GM12878 (cell line): ENCODE data around the gene YWHAG. TPM values are rescaled to one million over a fixed set of nuclear protein-coding genes. Genes with fewer than 3 reads are reported as not detected.

Experiments
- ATAC-seq: fragments of 200-7000 bp; cut with Tn5 transposase; 3 replicates; pipeline ENCODE4 v1.9.1; 2020; ENCODE audit warnings: mild to moderate bottlenecking, moderate library complexity
- BruUV-seq: library from RNA; stranded (reverse); fragments of 400-500 nt; replicated peaks from 2 replicates; lab custom pipeline; 2021; lab: Mats Ljungman, UMichigan
- CTCF ChIA-PET: fragments of 300-600 bp; sonication (Branson Sonifier 250); formaldehyde crosslinking; extraction: SDS; loops from one replicate; lab custom pipeline; 2021; ENCODE audit warnings: inconsistent platforms; lab: Yijun Ruan, JAX
- POLR2A ChIA-PET: fragments of 350-600 bp; formaldehyde crosslinking; extraction: SDS; loops from one replicate; lab custom pipeline; 2021; ENCODE audit warnings: inconsistent platforms; lab: Charles Lee
- RAD21 ChIA-PET: fragments of 300-600 bp; sonication (Branson Sonifier 250); formaldehyde crosslinking; loops from one replicate; lab custom pipeline; 2023; ENCODE audit warnings: antibody characterized with exemption; ENCODE audit not compliant: unreplicated experiment; lab: Charles Lee
- SMC1A ChIA-PET: fragments of 300-600 bp; sonication (Branson Sonifier 250); formaldehyde crosslinking; loops from one replicate; lab custom pipeline; 2023; ENCODE audit not compliant: unreplicated experiment, uncharacterized antibody; lab: Charles Lee
- DNase-seq: peaks from one replicate; pipeline ENCODE4 v3.0.0-alpha.2; 2011; ENCODE audit warnings: low read depth, low spot score
- FAIRE-seq: peaks from 3 replicates; lab custom pipeline; 2011; peaks lifted over from hg19 to GRCh38; lab: Jason Lieb, UNC
- H2AFZ ChIP-seq: 2 replicates; pipeline ENCODE4 v1.6.0; 2011; ENCODE audit warnings: low read depth, low read length, control low read depth; ENCODE audit not compliant: control insufficient read depth
- H3K27ac ChIP-seq: 2 replicates; pipeline ENCODE4 v1.5.1; 2011; ENCODE audit warnings: control low read depth; ENCODE audit not compliant: control insufficient read depth, insufficient read depth
- H3K27me3 ChIP-seq, 2 experiments: replicated peaks in 1 of 2; 2 replicates each; pipeline versions ENCODE4 v1.6.0 to v1.6.1; 2011; ENCODE audit warnings: low read length in 1 of 2; ENCODE audit not compliant: control insufficient read depth in 2 of 2, insufficient read depth in 2 of 2
- H3K36me3 ChIP-seq, 2 experiments: 2 replicates each; pipeline ENCODE4 v1.5.1; 2011; ENCODE audit warnings: low read length in 1 of 2; ENCODE audit not compliant: control insufficient read depth in 2 of 2, insufficient read depth in 2 of 2
- H3K4me1 ChIP-seq: 2 replicates; pipeline ENCODE4 v1.6.1; 2011; ENCODE audit warnings: mild to moderate bottlenecking, low read length, moderate library complexity, mixed read lengths; ENCODE audit not compliant: control insufficient read depth, insufficient read depth
- H3K4me2 ChIP-seq: 2 replicates; pipeline ENCODE4 v1.6.0; 2011; ENCODE audit warnings: control low read depth; ENCODE audit not compliant: control insufficient read depth, insufficient read depth
- H3K4me3 ChIP-seq: fragments of 200-600 bp; sonication (generic); 2 replicates; pipeline ENCODE4 v1.5.1; 2016
- H3K79me2 ChIP-seq: 2 replicates; pipeline ENCODE4 v1.6.0; 2011; ENCODE audit warnings: low read length; ENCODE audit not compliant: control insufficient read depth, insufficient read depth
- H3K9ac ChIP-seq: 2 replicates; pipeline ENCODE4 v1.8.0; 2011; ENCODE audit warnings: low read length, control low read depth, mixed read lengths; ENCODE audit not compliant: control insufficient read depth, insufficient read depth
- H3K9me3 ChIP-seq: replicated peaks from 3 replicates; pipeline ENCODE4 v1.5.1; 2011; ENCODE audit warnings: mild to moderate bottlenecking, low read length; ENCODE audit not compliant: control insufficient read depth, insufficient read depth
- H4K20me1 ChIP-seq: 2 replicates; pipeline ENCODE4 v1.6.0; 2011; ENCODE audit not compliant: control insufficient read depth, insufficient read depth
- MEF2A ChIP-seq: IDR thresholded peaks from 2 replicates; pipeline ENCODE4 v1.6.1; 2011; ENCODE audit warnings: low read depth, mild to moderate bottlenecking, low read length, moderate library complexity; ENCODE audit not compliant: insufficient read depth
- TARDBP ChIP-seq: IDR thresholded peaks from 2 replicates; pipeline ENCODE4 v1.6.1; 2016; ENCODE audit warnings: borderline replicate concordance
- ZSCAN29 ChIP-seq: fragments of 450-650 bp; IDR thresholded peaks from 2 replicates; pipeline ENCODE4 v1.6.1; 2017; ENCODE audit warnings: mild to moderate bottlenecking, moderate library complexity
- WGBS: methylation state at CpG from one replicate; pipeline ENCODE4 v1.1.6; 2016; ENCODE audit warnings: low lambda C conversion rate; ENCODE audit not compliant: insufficient replicate concordance, insufficient coverage; ENCODE audit errors: missing lambda C conversion rate; 5-methylcytosine and 5-hydroxymethylcytosine counted together
- in situ Hi-C: fragments of 300-500 bp; cut with MboI; formaldehyde crosslinking; loops from 9 replicates; pipeline ENCODE4 v1.14.3; 2018; ENCODE audit warnings: mixed read lengths
- intact Hi-C: fragments of 100-400 bp; cut with micrococcal nuclease; formaldehyde crosslinking; loops from one replicate; pipeline ENCODE4 v1.14.2; 2022; ENCODE audit not compliant: unreplicated experiment
- polyA plus RNA-seq, 11 experiments: library from polyadenylated mRNA; depleted of rRNA in 4 of 11; unstranded in 6 of 11; stranded (reverse) in 5 of 11; fragments of >200 nt; fragmentation: Nextera tagmentation in 4 of 11; fragmentation: Illumina TruSeq in 1 of 11; extraction: Ambion mirVana in 4 of 11; extraction: Trizol in 1 of 11; gene quantifications; 1 replicate in 1 of 11; 2 replicates in 10 of 11; pipeline versions ENCODE4 v1.2.1 to v1.2.3, GENCODE V29; 2011 to 2016; ENCODE audit warnings: inconsistent platforms in 2 of 11, missing spikeins in 2 of 11, low read depth in 1 of 11
- total RNA-seq, 4 experiments: library from RNA; depleted of rRNA in 3 of 4; stranded (reverse); fragments of >200 nt in 3 of 4; fragmentation: Illumina TruSeq in 1 of 4; extraction: Trizol in 1 of 4; gene quantifications; 2 replicates each; pipeline versions ENCODE4 v1.2.1 to v1.2.3, GENCODE V29; 2013 to 2021
- TF ChIP-seq, protein P1 (sequence below): fragments of 450-650 bp; conservative IDR thresholded peaks from 2 replicates; pipeline ENCODE4 v1.6.1; 2017; ENCODE audit warnings: mild to moderate bottlenecking, moderate library complexity
- TF ChIP-seq, protein P2 (sequence below): fragments of 450-650 bp; IDR thresholded peaks from 2 replicates; pipeline ENCODE4 v1.6.1; 2017; ENCODE audit warnings: mild to moderate bottlenecking, moderate library complexity

Gene YWHAG
- total and polyA plus RNA-seq, 10 of the 15 experiments (the other 5 are each of a cell fraction or from before 2014, with no cell fraction given) = 20.2 to 157 (median 41.3) TPM

DNA sequence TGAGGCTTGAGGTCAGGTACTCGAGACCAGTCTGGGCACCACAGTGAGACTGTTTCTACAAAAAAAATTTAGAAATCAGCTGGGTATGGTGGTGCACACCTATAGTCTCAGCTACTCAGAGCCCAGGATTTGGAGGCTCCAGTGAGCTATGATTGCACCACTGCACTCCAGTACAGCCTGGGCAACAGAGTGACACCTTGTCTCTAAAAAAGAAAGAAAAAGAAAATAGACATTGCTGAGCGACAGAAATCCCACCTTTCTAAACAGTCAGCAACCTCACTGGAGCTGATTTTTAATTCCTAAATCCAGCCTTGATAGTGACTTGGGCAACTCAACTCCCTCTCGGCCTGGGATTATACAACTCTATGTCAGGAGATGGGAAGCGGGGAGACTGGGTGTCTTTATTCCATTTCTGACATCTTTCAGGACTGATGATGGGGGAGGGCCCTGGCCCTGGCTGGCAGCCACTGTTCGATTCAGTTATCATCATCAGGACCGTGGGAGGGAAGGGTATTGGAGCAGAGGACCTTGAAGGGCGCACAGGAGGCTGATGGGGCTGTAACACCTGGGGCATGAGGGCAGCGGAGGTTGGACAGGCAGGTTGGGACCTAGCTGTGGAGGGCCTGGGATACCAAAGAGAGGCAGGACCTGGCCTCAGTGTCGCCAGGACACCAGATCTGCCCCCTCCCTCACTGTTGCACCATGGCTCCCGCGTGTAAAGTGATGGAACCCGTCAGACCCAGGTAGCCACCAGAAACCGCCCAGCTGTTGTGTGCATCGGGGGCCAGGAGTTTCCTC, 41.6 kb downstream of the YWHAG start:
- H3K4me3 ChIP-seq = peak overlapping the region; percentile 62
- H3K27me3 ChIP-seq = no peaks in the 10 kb centered on the region
- CTCF ChIA-PET = interaction anchor here (0.6 to 11.0 kb wide), 9 partner anchors 11 to 139 kb away, joined by 3 to 229 read pairs (median 3); partner anchors contain the start of gene YWHAG
- intact Hi-C loops = no loop called here
- peaks cover 5% of the 10 kb centered on the region for H3K79me2 ChIP-seq
- peak overlapping the region; percentile 88 for H3K9ac ChIP-seq
- WGBS = 44% methylated on average over 13 of the region's 14 CpGs
- TF ChIP-seq, protein P1, sequence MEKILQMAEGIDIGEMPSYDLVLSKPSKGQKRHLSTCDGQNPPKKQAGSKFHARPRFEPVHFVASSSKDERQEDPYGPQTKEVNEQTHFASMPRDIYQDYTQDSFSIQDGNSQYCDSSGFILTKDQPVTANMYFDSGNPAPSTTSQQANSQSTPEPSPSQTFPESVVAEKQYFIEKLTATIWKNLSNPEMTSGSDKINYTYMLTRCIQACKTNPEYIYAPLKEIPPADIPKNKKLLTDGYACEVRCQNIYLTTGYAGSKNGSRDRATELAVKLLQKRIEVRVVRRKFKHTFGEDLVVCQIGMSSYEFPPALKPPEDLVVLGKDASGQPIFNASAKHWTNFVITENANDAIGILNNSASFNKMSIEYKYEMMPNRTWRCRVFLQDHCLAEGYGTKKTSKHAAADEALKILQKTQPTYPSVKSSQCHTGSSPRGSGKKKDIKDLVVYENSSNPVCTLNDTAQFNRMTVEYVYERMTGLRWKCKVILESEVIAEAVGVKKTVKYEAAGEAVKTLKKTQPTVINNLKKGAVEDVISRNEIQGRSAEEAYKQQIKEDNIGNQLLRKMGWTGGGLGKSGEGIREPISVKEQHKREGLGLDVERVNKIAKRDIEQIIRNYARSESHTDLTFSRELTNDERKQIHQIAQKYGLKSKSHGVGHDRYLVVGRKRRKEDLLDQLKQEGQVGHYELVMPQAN = 0 out of 2 replicates have a peak, but pooled peaks have one; percentile 15
- TF ChIP-seq TARDBP (no peak), MEF2A (no peak), ZSCAN29 (no peak)
- TF ChIP-seq, protein P2, sequence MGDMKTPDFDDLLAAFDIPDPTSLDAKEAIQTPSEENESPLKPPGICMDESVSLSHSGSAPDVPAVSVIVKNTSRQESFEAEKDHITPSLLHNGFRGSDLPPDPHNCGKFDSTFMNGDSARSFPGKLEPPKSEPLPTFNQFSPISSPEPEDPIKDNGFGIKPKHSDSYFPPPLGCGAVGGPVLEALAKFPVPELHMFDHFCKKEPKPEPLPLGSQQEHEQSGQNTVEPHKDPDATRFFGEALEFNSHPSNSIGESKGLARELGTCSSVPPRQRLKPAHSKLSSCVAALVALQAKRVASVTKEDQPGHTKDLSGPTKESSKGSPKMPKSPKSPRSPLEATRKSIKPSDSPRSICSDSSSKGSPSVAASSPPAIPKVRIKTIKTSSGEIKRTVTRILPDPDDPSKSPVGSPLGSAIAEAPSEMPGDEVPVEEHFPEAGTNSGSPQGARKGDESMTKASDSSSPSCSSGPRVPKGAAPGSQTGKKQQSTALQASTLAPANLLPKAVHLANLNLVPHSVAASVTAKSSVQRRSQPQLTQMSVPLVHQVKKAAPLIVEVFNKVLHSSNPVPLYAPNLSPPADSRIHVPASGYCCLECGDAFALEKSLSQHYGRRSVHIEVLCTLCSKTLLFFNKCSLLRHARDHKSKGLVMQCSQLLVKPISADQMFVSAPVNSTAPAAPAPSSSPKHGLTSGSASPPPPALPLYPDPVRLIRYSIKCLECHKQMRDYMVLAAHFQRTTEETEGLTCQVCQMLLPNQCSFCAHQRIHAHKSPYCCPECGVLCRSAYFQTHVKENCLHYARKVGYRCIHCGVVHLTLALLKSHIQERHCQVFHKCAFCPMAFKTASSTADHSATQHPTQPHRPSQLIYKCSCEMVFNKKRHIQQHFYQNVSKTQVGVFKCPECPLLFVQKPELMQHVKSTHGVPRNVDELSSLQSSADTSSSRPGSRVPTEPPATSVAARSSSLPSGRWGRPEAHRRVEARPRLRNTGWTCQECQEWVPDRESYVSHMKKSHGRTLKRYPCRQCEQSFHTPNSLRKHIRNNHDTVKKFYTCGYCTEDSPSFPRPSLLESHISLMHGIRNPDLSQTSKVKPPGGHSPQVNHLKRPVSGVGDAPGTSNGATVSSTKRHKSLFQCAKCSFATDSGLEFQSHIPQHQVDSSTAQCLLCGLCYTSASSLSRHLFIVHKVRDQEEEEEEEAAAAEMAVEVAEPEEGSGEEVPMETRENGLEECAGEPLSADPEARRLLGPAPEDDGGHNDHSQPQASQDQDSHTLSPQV = no peak
- peak overlapping the region; percentile 81 for H2AFZ ChIP-seq
- H3K4me2 ChIP-seq = peak overlapping the region; percentile 75
- H3K9me3 ChIP-seq = no peaks in the 10 kb centered on the region
- POLR2A ChIA-PET = interaction anchor here (0.5 to 5.4 kb wide), 8 partner anchors 13 to 69 kb away, joined by 3 to 67 read pairs (median 8); partner anchors contain the start of genes HSPB1 and YWHAG
- ATAC-seq (no peak), FAIRE-seq (no peak), DNase-seq (no peak)
- H3K4me1 ChIP-seq = peaks cover 14% of the 10 kb centered on the region
- no TSS peak for BruUV-seq
- peaks cover 2% of the 10 kb centered on the region; the same call in 1 of the 2 replicates for H4K20me1 ChIP-seq
- SMC1A ChIA-PET = interaction anchor here (0.6 to 4.9 kb wide), 9 partner anchors 8 to 138 kb away, joined by 3 to 29 read pairs (median 5); partner anchors contain the start of gene YWHAG
- peak overlapping the region; percentile 91 for H3K27ac ChIP-seq
- in situ Hi-C loops = no loop called here
- H3K36me3 ChIP-seq = no peaks in the 10 kb centered on the region
- RAD21 ChIA-PET = interaction anchor here (0.7 to 9.3 kb wide), 6 partner anchors 14 to 140 kb away, joined by 3 to 86 read pairs (median 4); partner anchors contain the start of genes HSPB1 and YWHAG
